GM21360 (cell line): Measurements from ENCODE around the gene PIP5K1C.

ENCODE experiments used
- ATAC-seq: cut with Tn5 transposase; IDR thresholded peaks from one replicate; pipeline ENCODE4 v1.9.1; 2021; ENCODE audit warnings: mild to moderate bottlenecking, moderate library complexity; ENCODE audit not compliant: unreplicated experiment

The PIP5K1C gene

GRCh38 chr19:3721887-3722442 lies 21.7 kb upstream of the PIP5K1C start:
- ATAC-seq, result no peak

DNA sequence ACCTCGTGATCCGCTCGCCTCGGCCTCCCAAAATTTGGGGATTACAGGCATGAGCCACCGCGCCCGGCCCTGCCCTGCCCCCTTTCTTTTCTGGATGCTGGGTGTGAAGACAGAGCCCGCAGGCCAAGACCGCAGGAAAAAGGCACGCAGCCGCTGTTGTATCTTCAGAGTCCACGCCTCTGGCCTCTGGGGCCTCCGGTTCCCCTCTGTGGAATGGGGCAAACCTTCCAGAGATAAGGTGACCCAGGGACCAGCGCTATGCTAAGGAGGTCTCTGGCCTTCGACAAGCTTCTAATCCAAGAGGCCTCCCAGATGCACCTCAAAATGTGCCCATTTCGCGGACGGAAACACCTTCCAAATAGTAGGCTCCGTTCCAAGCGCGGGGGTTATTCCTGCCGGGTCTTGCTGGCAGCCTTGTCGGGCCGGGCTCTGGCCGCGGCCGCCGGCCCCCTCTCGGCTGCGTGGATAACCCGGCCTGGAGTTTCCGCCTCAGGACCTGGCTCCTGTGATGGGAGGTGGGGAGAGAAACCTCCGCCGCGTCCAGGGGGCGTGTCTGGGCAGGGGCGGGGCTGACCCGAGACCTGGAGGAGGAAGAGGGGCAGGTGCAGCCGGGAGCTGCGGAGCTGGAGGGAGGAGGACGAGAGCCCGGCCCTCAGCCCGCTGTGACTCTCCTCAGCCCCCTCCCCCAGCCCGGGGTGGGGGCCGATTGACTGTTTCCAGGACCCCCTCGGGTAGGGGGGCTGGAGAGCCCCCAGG lies 21.0 kb upstream of the PIP5K1C start:
- ATAC-seq, result no peak

DNA sequence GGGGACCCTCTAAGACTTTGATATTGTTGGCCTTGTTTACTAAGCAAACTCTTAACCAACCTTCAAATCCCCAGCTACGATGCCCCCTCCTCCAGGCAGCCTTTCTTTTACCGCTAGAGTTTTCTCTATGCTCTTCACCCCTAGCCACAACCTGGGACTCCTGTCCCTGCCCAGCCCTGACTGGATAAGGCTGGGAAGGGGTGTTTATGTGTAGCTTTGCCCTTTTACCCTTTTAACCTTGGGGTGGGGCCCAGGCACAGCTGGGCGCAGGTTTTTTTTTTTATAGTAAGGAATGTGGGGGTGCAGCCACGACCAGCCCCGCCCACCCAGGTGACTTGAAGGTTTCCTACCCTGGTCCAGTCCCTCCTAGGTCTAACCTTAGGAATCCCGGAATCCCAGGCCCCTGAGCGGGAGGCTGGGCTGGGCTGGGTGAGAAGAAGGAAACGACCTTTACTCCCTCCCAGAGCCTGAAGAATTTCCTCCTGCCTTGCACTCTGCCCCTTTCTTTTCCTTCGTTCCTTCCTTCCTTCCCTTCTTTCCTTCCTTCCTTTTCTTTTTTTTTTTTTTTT lies 20.2 kb upstream of the PIP5K1C start:
- no peak for ATAC-seq

GRCh38 chr19:3719868-3720267 lies 19.6 kb upstream of the PIP5K1C start:
- no peak for ATAC-seq

- no peak for ATAC-seq
Measured at GRCh38 chr19:3716147-3716668, 15.9 kb upstream of the PIP5K1C start.

DNA sequence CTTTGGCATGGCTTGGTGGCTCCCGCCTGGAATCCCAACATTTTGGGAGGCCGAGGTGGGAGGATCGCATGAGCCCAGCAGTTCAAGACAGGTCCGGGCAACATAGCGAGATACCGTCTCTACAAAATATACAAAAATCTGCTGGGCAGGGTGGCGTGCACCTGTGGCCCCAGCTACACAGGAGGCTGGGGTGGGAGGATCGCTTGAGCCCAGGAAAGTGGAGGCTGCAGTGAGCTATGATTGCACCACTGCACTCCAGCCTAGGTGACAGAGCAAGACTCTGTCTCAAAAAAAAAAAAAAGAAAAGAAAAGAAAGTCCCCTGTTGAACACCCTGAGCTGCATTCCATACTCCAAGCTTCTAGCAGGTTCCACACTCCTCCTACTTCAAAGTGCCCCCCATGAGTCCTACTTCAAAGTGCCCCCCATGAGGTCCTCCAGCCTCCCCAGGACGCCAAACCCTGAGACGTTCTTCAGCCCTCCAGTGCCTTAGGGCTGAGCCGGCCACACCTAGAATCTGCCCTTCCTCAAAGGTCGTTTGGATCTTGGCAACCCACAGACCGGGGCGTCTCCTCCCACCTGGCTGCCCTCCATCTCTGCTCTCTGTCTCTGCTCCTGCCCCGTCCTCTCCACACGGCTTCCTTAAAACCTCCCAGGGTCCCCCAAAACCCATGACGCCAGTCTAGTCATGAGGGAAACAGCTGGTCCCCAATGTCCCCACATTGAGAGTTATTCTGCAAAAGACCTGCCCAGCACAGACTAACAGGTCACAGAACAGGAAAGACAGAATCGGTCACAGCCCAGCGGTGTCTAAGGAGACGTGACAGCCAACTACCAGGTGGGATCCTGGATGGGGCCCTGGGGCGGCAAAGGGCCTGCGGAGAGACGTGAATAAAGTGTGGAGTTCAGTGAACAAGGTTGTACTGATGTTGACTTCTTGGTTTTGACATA lies 12.7 kb upstream of the PIP5K1C start:
- no peak for ATAC-seq

DNA sequence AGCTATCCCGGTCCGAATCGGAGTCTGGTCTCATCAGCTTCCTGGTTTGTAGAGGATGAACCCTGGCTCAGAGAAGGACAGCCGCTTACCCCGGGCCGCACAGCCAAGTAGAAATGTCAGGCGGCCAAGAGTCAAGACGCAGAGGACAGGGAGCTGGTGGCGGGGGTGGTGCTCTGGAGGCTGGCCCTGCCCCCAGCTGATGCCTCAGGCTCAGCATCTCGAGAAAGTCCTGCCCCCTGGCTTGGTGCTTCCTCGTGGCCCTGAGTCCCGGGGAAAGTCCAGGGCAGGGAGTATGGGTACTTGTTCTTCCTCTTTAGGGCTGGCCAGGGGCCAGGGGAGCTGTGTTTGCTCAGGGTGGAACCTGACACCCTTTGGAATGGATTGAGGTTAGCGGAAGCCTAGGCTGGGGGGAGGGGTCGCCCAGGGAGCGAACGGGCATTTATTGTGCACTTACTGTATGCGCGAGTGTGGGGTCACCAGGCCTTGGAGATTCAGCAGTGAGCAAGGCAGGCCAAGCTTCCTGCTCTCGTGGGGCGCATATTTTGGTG lies 10.1 kb upstream of the PIP5K1C start:
- no peak for ATAC-seq

- no peak for ATAC-seq
Measured at GRCh38 chr19:3708207-3708931, 8.1 kb upstream of the PIP5K1C start, which contains the start of gene TJP3. Gene TJP3, plus strand, starts transcription at chr19:3708384. Its CDS starts 20,049 bp downstream, at chr19:3728433.

DNA sequence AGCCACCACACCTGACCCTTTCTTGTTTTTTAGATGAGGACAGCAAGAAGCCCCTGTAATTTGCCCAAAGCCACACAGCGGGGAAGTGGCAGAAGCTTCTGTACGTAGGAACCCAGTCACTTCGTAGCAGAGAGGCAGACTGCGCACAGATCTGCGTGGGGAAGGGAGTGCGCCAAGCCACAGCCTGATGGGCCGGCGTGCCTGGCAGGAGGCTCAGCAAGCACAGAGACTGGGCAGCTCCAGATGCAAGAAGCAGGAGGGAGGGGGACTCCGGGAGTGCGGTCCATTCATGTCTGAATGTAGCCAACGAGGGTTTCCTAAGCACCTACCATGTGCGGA lies 7.6 kb upstream of the PIP5K1C start:
- ATAC-seq, result no peak

- ATAC-seq, result no peak
Measured at GRCh38 chr19:3701200-3701599, 932 bp upstream of the PIP5K1C start.

DNA sequence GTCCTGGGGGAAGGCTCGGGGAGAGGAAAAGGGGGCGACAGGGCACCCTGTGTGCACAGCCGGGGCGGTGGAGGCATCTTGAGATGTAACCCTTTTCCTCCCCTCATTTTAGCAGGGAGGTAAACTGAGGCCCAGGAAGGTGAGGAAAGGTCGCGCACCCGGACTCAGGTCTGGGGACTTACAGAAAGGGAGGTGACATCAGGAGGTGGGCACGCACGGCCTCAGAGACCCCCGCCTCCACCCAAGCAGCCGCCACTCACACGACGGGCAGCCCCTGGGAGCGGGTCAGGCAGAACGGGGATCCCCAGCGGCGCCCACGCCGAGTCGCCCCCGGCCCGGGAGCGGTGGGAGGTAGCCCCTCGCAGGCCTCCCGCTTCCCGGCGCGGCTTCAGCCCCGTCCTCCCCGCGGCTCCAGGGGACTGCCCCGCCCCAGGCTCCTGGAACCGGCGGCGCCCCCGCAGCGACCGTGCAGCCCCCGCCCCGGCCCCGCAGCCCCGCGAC lies 477 bp downstream of the PIP5K1C start:
- ATAC-seq, result peak; percentile 11

GRCh38 chr19:3698974-3699740 lies 1.1 kb downstream of the PIP5K1C start:
- ATAC-seq, result no peak

GRCh38 chr19:3698386-3698950 lies 1.8 kb downstream of the PIP5K1C start:
- ATAC-seq, result no peak

- ATAC-seq, result no peak
Measured at GRCh38 chr19:3697671-3698385, 2.4 kb downstream of the PIP5K1C start.

- ATAC-seq, result no peak
Measured at GRCh38 chr19:3697094-3697493, 3.2 kb downstream of the PIP5K1C start.

GRCh38 chr19:3696660-3696995 lies 3.6 kb downstream of the PIP5K1C start:
- no peak for ATAC-seq

GRCh38 chr19:3695986-3696659 lies 4.1 kb downstream of the PIP5K1C start:
- ATAC-seq, result no peak
